Pancreas (tissue), 10 donors: ENCODE measurements around the gene SNX9. TPM values are rescaled to one million over a fixed set of nuclear protein-coding genes. Genes with fewer than 3 reads are reported as not detected.
"Not testable (repeated sequence)": the region's sequence is repeated elsewhere in the genome, so short reads cannot be mapped to it uniquely, and the experiment has no call there.

ENCODE experiments used
- ATAC-seq, 4 donors: fragments of 200-7000 bp; cut with Tn5 transposase; one replicate each; pipeline versions ENCODE4 v1.8.0 to v1.9.1; 2020; ENCODE audit warnings: mild to moderate bottlenecking in 4 of 4, moderate library complexity in 4 of 4
- DNase-seq, 6 donors: peaks; one replicate each; pipeline ENCODE4 v3.0.0-alpha.2; 2020
- FAIRE-seq: peaks from 2 replicates; lab custom pipeline; 2012; peaks lifted over from hg19 to GRCh38; lab: Jason Lieb, UNC
- H3K27ac ChIP-seq, 4 donors: fragments of 200-600 bp; sonication (generic); 1 replicate in 3 of 4; 2 replicates in 1 of 4; pipeline versions ENCODE4 v1.5.0 to v1.8.0; 2020
- H3K27me3 ChIP-seq, 4 donors: fragments of 200-600 bp; one replicate each; pipeline ENCODE4 v1.8.0; 2021
- H3K36me3 ChIP-seq, 3 donors: fragments of 200-600 bp; sonication (generic) in 1 of 3; one replicate each; pipeline versions ENCODE4 v1.5.0 to v1.8.0; 2020 to 2021
- H3K4me1 ChIP-seq, 3 donors: fragments of 200-600 bp; one replicate each; pipeline ENCODE4 v1.8.0; 2021
- H3K4me3 ChIP-seq, 4 donors: fragments of 200-600 bp; sonication (generic) in 2 of 4; one replicate each; pipeline versions ENCODE4 v1.5.0 to v1.8.0; 2020 to 2021
- H3K9me3 ChIP-seq, 4 donors: fragments of 200-600 bp; one replicate each; pipeline ENCODE4 v1.8.0; 2021
- CTCF ChIP-seq, 4 donors: fragments of 200-600 bp; sonication (generic) in 3 of 4; IDR thresholded peaks; one replicate each; pipeline versions ENCODE4 v1.5.0 to v1.8.0; 2021; ENCODE audit warnings: antibody characterized with exemption in 4 of 4
- WGBS, 2 donors: extraction: QIAGEN DNeasy Blood & Tissue Kit; methylation state at CpG; one replicate each; pipeline ENCODE4 v1.1.7; 2013; 5-methylcytosine and 5-hydroxymethylcytosine counted together
- intact Hi-C, 3 donors: fragments of 100-400 bp; cut with DNase I; formaldehyde crosslinking; loops; one replicate each; pipeline versions ENCODE4 v1.11.1 to v1.14.2; 2022
- polyA plus RNA-seq, 2 donors: library from polyadenylated mRNA; stranded (reverse); fragments of 200-250 nt; gene quantifications; one replicate each; pipeline ENCODE4 v1.2.3, GENCODE V29; 2013
- total RNA-seq, 6 donors: library from RNA; stranded (reverse); fragmentation: NEBNext Ultra II Directional in 4 of 6; extraction: Animal tissue kit (Norgen Biotek cat#: 25700) in 4 of 6; gene quantifications; one replicate each; pipeline versions ENCODE4 v1.2.1 to v1.2.4, GENCODE V29; 2021 to 2023
- donor health status: healthy with polysubstance abuse.
- donor health status: DM: no; HTN: no; CAD: no; lungs with moderate emphysema.
- donor health status: DM: no; HTN: no; CAD: no.
- donor health status: control.
- donor health status: control.
- donor health status: Bipolar disorder and iron deficiency.
- donor health status: DM: yes; HTN: yes; CAD: no.
- donor health status: DM: no; HTN: no; CAD: no.
- donor health status: DM: no; HTN: no; CAD: no.
- donor health status: DM: yes; HTN: yes; CAD: no.

SNX9 gene
- total and polyA plus RNA-seq, 8 donors, result 14.2 to 27.4 (median 16.2) TPM

- TF ChIP-seq CTCF (IDR thresholded peaks at IDR 0.05), result no peak
- peaks cover 0 to 36% (median 0%) of the 10 kb centered on the region in 3 donors for H3K36me3 ChIP-seq
- intact Hi-C loops, result no loop called here
- H3K27me3 ChIP-seq, result no peaks in the 10 kb centered on the region
- no peak for FAIRE-seq
- peaks cover 0 to 1% (median 0%) of the 10 kb centered on the region in 3 donors for H3K4me1 ChIP-seq
- no peaks in the 10 kb centered on the region for H3K9me3 ChIP-seq
- no peak for ATAC-seq
- DNase-seq, result no peak
- H3K27ac ChIP-seq, result no peak overlapping the region
- no peak overlapping the region for H3K4me3 ChIP-seq
- WGBS, 2 donors, result 92 to 93% methylated on average over 14 of the region's 14 CpGs
These were observed 122.2 kb downstream of the SNX9 start for GRCh38 chr6:157944983-157945931.

GRCh38 chr6:157946053-157946617 is 123.1 kb downstream of the SNX9 start:
- H3K27me3 ChIP-seq, result no peaks in the 10 kb centered on the region
- peaks cover 0 to 29% (median 0%) of the 10 kb centered on the region in 3 donors for H3K36me3 ChIP-seq
- ATAC-seq, result no peak

GRCh38 chr6:157946865-157947532 is 124.0 kb downstream of the SNX9 start:
- intact Hi-C loops, result no loop called here
- no peak for TF ChIP-seq CTCF (IDR thresholded peaks at IDR 0.05)

More at GRCh38 chr6:157946053-157946617, 123.1 kb downstream of the SNX9 start:
- H3K9me3 ChIP-seq, result no peaks in the 10 kb centered on the region
- intact Hi-C loops, result no loop called here
- no peak overlapping the region for H3K4me3 ChIP-seq
- 90 to 94% methylated on average over 6 of the region's 6 CpGs for WGBS, 2 donors
- FAIRE-seq, result no peak
- TF ChIP-seq CTCF (IDR thresholded peaks at IDR 0.05), result no peak
- no peak for DNase-seq
- H3K4me1 ChIP-seq, result no peaks in the 10 kb centered on the region
- no peak overlapping the region for H3K27ac ChIP-seq

GRCh38 chr6:157950899-157951298 is 127.9 kb downstream of the SNX9 start:
- 83 to 89% methylated on average over 1 of the region's 1 CpG for WGBS, 2 donors
- H3K27ac ChIP-seq, H3K9me3 ChIP-seq, ATAC-seq, H3K4me3 ChIP-seq, FAIRE-seq, DNase-seq, H3K36me3 ChIP-seq, H3K4me1 ChIP-seq, intact Hi-C loops, H3K27me3 ChIP-seq: not testable (repeated sequence)

More at GRCh38 chr6:157946865-157947532, 124.0 kb downstream of the SNX9 start:
- no peaks in the 10 kb centered on the region for H3K4me1 ChIP-seq
- DNase-seq (no peak), ATAC-seq (peak in 3 of 4 donors; percentile 42 to 64 (median 51)), FAIRE-seq (no peak)
- H3K9me3 ChIP-seq, result no peaks in the 10 kb centered on the region
- H3K27me3 ChIP-seq, result no peaks in the 10 kb centered on the region
- H3K4me3 ChIP-seq, result no peak overlapping the region
- H3K27ac ChIP-seq, result no peak overlapping the region
- 69 to 72% methylated on average over 5 of the region's 5 CpGs for WGBS, 2 donors
- H3K36me3 ChIP-seq, result peaks cover 0 to 20% (median 0%) of the 10 kb centered on the region in 3 donors

GRCh38 chr6:157951828-157952227 is 128.8 kb downstream of the SNX9 start:
- Histone ChIP-seq H3K27me3 (no peaks in the 10 kb centered on the region), H3K9me3 (no peaks in the 10 kb centered on the region), H3K27ac (no peak overlapping the region), H3K4me1 (peaks cover 0 to 7% (median 0%) of the 10 kb centered on the region in 3 donors), H3K36me3 (no peaks in the 10 kb centered on the region), H3K4me3 (no peak overlapping the region)
- FAIRE-seq (no peak), ATAC-seq (no peak), DNase-seq (no peak)
- no peak for TF ChIP-seq CTCF (IDR thresholded peaks at IDR 0.05)
- 54 to 60% methylated on average over 9 of the region's 9 CpGs for WGBS, 2 donors
- intact Hi-C loops, result no loop called here
